ENCODE results near the gene GABRR2. TPM values are rescaled to one million over a fixed set of nuclear protein-coding genes. Genes with fewer than 3 reads are reported as not detected.

Gene GABRR2
- total RNA-seq, 6 donors from 2014 or later = 0.30 to 3.1 (median 1.6) TPM

GRCh38 chr6:89252907-89253306 is 62.2 kb downstream of the GABRR2 start:
- WGBS, 2 donors = 68 to 78% methylated on average over 2 of the region's 2 CpGs
- H3K27me3 ChIP-seq = no peaks in the 10 kb centered on the region
- no peak for ATAC-seq (ENCODE audit: low FRiP score in 2 of 2)

GRCh38 chr6:89251976-89252375 is 63.1 kb downstream of the GABRR2 start:
- no peaks in the 10 kb centered on the region for H3K9me3 ChIP-seq
- H3K36me3 ChIP-seq = no peaks in the 10 kb centered on the region
- H3K27me3 ChIP-seq = no peaks in the 10 kb centered on the region
- TF ChIP-seq POLR2A (IDR thresholded peaks at IDR 0.05) (no peak), POLR2AphosphoS5 (IDR thresholded peaks at IDR 0.05) (no peak), EP300 (IDR thresholded peaks at IDR 0.05) (no peak), CTCF (IDR thresholded peaks at IDR 0.05) (no peak)
- DNase-seq (no peak), ATAC-seq (ENCODE audit: low FRiP score in 2 of 2) (no peak)
- no peak overlapping the region for H3K4me3 ChIP-seq
- WGBS, 2 donors = 96 to 98% methylated on average over 10 of the region's 10 CpGs
- H3K27ac ChIP-seq = no peak overlapping the region
- no peaks in the 10 kb centered on the region for H3K4me1 ChIP-seq

More at GRCh38 chr6:89252907-89253306, 62.2 kb downstream of the GABRR2 start:
- Histone ChIP-seq H3K4me1 (no peaks in the 10 kb centered on the region), H3K36me3 (no peaks in the 10 kb centered on the region), H3K27ac (no peak overlapping the region), H3K4me3 (no peak overlapping the region), H3K9me3 (no peaks in the 10 kb centered on the region)
- no peak for TF ChIP-seq EP300 (IDR thresholded peaks at IDR 0.05)
- TF ChIP-seq POLR2AphosphoS5 (IDR thresholded peaks at IDR 0.05) = no peak
- TF ChIP-seq CTCF (IDR thresholded peaks at IDR 0.05) = no peak
- no peak for TF ChIP-seq POLR2A (IDR thresholded peaks at IDR 0.05)
- DNase-seq = no peak

GRCh38 chr6:89251170-89251569 is 63.9 kb downstream of the GABRR2 start:
- 81 to 90% methylated on average over 2 of the region's 2 CpGs for WGBS, 2 donors
- TF ChIP-seq EP300 (IDR thresholded peaks at IDR 0.05) (no peak), POLR2A (IDR thresholded peaks at IDR 0.05) (no peak), CTCF (IDR thresholded peaks at IDR 0.05) (no peak), POLR2AphosphoS5 (IDR thresholded peaks at IDR 0.05) (no peak)

GRCh38 chr6:89250239-89250638 is 64.9 kb downstream of the GABRR2 start:
- no peaks in the 10 kb centered on the region for H3K36me3 ChIP-seq
- DNase-seq (no peak), ATAC-seq (ENCODE audit: low FRiP score in 2 of 2) (no peak)
- no peaks in the 10 kb centered on the region for H3K4me1 ChIP-seq
- H3K9me3 ChIP-seq = no peaks in the 10 kb centered on the region
- H3K4me3 ChIP-seq = no peak overlapping the region
- 74 to 89% methylated on average over 7 of the region's 7 CpGs for WGBS, 2 donors
- no peak overlapping the region for H3K27ac ChIP-seq
- TF ChIP-seq CTCF (IDR thresholded peaks at IDR 0.05) (no peak), POLR2A (IDR thresholded peaks at IDR 0.05) (no peak), POLR2AphosphoS5 (IDR thresholded peaks at IDR 0.05) (no peak), EP300 (IDR thresholded peaks at IDR 0.05) (no peak)
- H3K27me3 ChIP-seq = no peaks in the 10 kb centered on the region

More at GRCh38 chr6:89251170-89251569, 63.9 kb downstream of the GABRR2 start:
- Histone ChIP-seq H3K27me3 (no peaks in the 10 kb centered on the region), H3K27ac (no peak overlapping the region), H3K36me3 (no peaks in the 10 kb centered on the region), H3K4me3 (no peak overlapping the region), H3K4me1 (no peaks in the 10 kb centered on the region), H3K9me3 (no peaks in the 10 kb centered on the region)
- DNase-seq (no peak), ATAC-seq (ENCODE audit: low FRiP score in 2 of 2) (no peak)

- DNase-seq (no peak), ATAC-seq (ENCODE audit: low FRiP score in 2 of 2) (no peak)
- H3K4me1 ChIP-seq = no peaks in the 10 kb centered on the region
- H3K27ac ChIP-seq = no peak overlapping the region
- H3K36me3 ChIP-seq = no peaks in the 10 kb centered on the region
- no peaks in the 10 kb centered on the region for H3K9me3 ChIP-seq
- H3K4me3 ChIP-seq = no peak overlapping the region
- TF ChIP-seq CTCF (IDR thresholded peaks at IDR 0.05) (no peak), POLR2AphosphoS5 (IDR thresholded peaks at IDR 0.05) (no peak), EP300 (IDR thresholded peaks at IDR 0.05) (no peak), POLR2A (IDR thresholded peaks at IDR 0.05) (no peak)
- 78 to 82% methylated on average over 5 of the region's 5 CpGs for WGBS, 2 donors
- H3K27me3 ChIP-seq = no peaks in the 10 kb centered on the region
Observed at GRCh38 chr6:89244241-89244985, 70.7 kb downstream of the GABRR2 start.
